GM19025 (cell line): ENCODE measurements around the gene MXI1.
"Not testable (repeated sequence)": the region's sequence is repeated elsewhere in the genome, so short reads cannot be mapped to it uniquely, and the experiment has no call there.

Experiments
- ATAC-seq: cut with Tn5 transposase; IDR thresholded peaks from one replicate; pipeline ENCODE4 v1.9.1; 2021; ENCODE audit warnings: mild to moderate bottlenecking, low read depth, moderate library complexity; ENCODE audit not compliant: unreplicated experiment

Gene MXI1

DNA sequence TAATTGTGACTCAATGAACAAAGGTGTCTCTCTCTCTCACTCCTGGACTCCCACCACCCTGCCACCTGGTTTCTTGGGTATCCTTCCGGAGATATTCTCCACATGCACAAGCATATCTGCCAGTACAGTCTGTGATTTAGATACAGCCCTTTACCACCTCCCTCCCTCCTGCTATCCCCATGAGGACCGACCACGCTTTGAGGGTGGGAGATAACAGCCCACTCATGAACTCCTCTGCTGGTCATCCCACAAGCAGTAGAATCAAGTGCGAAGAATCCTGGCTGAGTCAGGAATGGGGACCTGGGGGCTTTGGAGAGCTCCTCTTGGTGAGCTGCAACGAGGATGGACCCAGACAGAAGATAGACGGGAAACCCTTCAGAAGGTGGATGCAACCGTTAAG, 28.2 kb upstream of the MXI1 start:
- no peak for ATAC-seq

- ATAC-seq, result no peak
Observed at GRCh38 chr10:110181451-110181850, 26.0 kb upstream of the MXI1 start.

- no peak for ATAC-seq
Observed at GRCh38 chr10:110181911-110182310, 25.5 kb upstream of the MXI1 start.

- no peak for ATAC-seq
Observed at GRCh38 chr10:110184398-110184797, 23.0 kb upstream of the MXI1 start.

DNA sequence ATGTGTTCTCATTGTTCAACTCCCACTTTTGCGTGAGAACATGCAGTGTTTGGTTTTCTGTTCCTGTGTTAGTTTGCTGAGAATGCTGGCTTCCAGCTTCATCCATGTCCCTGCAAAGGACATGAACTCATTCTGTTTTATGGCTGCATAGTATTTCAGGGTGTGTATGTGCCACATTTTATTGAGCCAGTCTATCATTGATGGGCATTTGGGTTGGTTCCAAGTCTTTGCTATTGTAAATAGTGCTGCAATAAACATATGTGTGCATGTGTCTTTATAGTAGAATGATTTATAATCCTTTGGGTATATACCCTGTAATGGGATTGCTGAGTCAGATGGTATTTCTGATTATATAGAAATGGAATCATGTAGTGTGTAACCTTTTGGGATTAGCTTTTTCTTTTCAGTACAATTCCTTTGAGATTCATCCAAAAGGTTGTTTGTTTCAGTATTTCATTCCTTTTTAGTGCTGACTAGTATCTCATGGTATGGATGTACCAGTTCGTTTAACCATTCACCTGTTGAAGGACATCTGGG, 21.7 kb upstream of the MXI1 start:
- not testable (repeated sequence) for ATAC-seq

GRCh38 chr10:110190170-110190569, 17.2 kb upstream of the MXI1 start:
- ATAC-seq, result no peak

DNA sequence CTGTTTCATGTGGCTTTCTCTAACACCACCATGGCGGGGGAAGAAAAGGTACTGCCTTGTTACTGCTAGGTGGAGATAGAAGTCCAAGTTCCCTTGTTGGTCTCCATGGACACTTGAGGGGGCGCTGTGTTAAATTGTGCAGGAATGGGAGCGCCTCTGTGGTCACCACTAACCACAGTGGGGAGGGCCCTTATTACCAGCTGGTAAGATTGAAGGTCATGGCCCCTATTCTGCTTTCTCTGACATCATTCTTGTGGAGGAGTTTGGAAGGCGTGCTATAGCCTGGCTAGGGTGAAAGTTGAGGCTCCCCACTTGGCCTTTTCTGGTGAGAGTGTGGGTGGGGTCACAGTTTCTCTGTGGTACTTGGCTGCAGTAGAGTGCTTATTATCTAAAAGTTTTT, 14.9 kb upstream of the MXI1 start:
- ATAC-seq, result peak; percentile 64

GRCh38 chr10:110200503-110200902, 6.9 kb upstream of the MXI1 start:
- ATAC-seq, result no peak

DNA sequence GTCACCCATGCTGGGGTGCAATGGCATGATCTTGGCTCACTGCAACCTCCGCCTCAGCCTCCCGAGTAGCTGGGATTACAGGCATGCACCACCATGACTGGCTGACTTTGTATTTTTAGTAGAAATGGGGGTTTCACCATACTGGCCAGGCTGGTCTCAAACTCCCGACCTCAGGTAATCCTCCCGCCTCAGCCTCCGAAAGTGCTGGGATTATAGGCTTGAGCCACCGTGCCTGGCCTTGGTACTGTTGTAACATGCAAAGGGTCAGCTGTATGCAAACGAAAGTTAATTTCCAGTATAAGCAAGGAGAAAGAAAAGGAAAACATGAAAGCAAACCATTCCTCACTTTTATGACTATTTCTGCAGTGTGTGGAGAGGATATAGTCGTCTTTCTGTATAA, 6.4 kb upstream of the MXI1 start:
- not testable (repeated sequence) for ATAC-seq

GRCh38 chr10:110203500-110204455, 3.6 kb upstream of the MXI1 start:
- no peak for ATAC-seq

DNA sequence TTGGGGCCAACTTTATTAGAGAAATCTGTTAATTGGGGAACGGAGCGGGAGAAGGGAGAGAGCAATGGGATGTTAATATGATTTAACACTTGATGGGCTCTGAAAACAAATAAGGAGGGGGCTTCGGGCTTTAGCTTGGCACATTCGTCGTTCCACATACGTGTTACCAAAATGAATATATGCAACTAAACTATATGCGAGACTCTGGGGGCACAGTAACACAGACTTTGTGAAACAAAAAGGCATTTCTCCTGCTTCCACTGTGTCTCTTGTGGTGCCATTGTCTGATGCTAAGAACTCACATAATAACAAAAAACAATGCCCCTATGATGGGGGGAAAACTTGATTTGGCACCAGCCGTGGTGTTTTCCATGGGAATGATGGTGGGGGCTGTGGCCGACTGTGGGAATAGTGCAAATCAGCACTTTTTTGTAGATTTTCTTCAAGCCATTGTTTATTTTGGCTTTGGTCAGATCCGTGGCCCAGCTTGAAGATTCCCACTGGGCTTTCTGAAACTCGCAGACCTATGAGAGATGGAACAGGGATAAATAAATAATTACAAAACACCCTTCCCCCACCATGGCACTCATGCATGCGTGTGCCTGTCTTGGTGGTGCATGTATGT, 2.2 kb upstream of the MXI1 start:
- no peak for ATAC-seq

DNA sequence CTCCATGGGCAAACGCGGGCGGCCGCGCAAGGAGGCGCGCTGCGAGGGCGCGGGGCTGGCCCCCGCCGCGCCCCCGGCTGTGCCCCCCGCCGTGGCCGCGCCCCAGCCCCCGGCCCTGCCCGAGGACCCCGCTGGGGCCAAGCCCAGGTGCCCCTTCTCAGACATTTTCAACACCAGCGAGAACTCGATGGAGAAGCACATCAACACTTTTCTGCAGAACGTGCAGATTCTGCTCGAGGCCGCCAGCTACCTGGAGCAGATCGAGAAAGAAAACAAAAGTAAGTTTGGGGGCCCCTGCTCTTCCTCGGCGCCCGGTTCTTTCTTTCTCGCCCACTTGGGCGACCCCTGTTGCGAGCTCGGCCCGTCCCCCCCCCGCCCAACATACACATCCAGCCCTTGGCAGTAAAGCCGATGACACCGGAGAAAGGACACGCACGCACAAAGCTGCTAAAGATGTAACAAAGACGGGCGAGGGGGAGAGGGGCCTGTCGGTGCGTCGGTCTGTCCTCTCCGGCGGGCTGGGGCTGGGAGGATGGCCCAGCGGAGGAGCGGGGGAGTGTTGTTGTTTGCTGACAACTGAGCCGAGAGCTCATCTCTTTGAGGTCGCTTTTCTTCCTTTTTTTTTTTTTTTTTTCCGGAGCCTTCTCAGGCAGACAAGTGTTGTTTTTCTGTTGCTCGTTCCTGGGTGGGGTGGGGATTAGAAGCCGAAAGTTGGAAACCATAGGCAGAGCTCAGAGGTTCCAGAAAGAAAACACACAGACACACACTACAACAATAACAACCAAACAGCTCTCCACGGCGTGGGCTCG, 604 bp downstream of the MXI1 start:
- no peak for ATAC-seq

DNA sequence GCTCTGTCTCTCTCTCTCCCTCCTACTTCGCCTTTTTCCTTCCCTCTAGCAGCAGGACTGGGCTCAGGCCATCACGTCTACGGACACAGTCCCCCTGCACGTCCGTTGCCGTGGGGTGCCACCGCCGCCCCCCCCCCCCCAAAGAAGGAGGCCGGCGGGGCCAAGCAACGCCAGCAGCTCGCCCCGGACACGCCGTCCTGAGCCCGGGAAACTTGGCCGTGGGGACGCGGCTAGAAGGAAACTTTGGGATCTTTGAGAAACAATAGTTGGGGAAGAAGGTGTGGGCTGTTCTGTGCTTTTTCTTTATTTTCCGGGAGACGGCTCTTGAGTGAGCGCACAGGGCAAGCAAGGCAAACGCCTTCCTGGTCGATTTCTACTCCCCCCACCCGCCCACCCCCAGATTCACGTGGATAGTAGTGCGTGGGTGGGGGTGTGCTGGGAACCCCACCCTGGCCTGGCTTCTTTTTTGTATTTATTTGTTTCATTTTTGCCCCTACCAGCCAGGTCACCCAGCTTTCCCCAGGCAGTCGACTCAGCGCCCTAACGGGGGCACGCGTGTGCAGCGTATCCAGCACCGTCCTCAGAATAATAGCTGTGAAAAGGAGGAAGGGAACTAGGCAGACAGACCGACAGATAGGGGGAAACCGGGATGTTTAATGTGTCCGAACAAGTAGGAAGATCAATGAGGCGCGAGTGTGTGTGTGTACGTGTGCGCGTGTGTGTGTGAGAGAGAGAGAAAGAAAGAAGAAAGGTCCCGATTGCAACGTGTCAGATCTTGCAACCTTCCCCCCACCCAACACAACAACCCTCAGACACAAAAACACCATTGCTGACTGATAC, 1.4 kb downstream of the MXI1 start:
- ATAC-seq, result no peak

DNA sequence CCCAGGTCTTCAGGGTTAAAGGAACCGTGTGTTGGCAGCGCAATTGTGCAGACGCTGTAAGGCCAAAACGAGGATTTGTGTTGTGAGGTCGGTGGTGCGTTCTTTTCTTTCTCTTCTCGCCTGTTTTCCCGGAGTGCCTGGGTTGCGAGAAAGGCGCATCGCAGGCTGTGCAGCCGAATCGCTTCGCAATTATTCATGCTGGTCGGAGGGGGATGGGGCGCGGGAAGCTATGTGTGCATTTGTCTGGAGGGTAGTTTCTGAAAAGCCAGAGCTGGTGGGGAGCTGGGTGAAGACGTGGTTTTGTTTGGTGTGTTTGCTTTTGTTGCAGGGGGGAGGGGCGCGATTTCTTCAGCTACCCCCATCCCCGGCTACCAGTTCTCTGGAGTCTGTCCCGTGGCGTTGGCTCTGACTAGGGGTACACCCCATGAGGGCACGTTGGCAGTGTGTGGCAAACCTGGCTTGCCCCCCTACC, 2.1 kb downstream of the MXI1 start:
- ATAC-seq, result no peak

- no peak for ATAC-seq
Observed at GRCh38 chr10:110209926-110210673, 2.7 kb downstream of the MXI1 start.

DNA sequence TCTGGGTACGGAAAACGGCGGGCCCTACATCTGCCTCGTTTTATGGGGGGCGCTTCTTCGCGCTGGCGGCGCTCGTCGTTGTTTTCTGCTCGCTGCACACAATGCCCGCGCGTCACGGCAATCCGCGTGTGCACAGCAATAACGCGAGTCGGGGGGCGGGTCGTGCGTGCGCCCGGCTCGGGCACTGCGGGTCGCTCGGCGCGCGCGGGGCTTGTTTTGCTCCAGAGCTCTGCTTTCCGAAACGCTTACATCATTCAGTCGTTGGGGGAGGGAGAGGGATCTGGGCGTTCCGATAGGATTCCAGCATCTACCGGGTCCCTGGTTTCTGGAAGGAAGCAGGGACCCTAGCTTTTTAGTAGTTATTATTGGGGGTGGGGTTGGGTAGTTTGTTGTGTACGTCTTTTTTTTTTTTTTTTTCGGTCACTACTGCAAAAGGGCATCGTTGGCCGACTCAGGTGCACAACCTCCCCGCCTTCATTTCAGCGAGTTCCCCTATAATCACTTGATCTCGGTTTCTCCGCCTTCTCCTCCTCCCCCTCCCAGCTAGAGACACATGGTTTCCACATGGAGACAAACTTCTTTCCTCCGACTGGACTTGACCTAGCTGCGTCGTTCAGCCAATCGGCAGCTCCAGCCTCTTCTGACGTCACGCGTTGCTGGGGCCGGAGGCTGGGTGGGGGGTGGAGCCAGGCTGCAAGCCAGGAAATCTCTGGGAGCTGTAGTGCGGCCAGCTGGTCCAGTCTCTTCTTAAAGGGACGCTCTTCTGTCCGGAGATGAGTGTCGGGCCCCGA, 3.5 kb downstream of the MXI1 start:
- peak; percentile 72 for ATAC-seq

GRCh38 chr10:110211465-110211843, 4.0 kb downstream of the MXI1 start:
- no peak for ATAC-seq
